HG03439 (cell line): ENCODE results near the gene SLC3A2.
"Not testable (repeated sequence)": the region's sequence is repeated elsewhere in the genome, so short reads cannot be mapped to it uniquely, and the experiment has no call there.

ENCODE experiments used
- ATAC-seq: cut with Tn5 transposase; IDR thresholded peaks from one replicate; pipeline ENCODE4 v1.9.1; 2021; ENCODE audit warnings: mild to moderate bottlenecking, moderate library complexity; ENCODE audit not compliant: unreplicated experiment

SLC3A2 gene

DNA sequence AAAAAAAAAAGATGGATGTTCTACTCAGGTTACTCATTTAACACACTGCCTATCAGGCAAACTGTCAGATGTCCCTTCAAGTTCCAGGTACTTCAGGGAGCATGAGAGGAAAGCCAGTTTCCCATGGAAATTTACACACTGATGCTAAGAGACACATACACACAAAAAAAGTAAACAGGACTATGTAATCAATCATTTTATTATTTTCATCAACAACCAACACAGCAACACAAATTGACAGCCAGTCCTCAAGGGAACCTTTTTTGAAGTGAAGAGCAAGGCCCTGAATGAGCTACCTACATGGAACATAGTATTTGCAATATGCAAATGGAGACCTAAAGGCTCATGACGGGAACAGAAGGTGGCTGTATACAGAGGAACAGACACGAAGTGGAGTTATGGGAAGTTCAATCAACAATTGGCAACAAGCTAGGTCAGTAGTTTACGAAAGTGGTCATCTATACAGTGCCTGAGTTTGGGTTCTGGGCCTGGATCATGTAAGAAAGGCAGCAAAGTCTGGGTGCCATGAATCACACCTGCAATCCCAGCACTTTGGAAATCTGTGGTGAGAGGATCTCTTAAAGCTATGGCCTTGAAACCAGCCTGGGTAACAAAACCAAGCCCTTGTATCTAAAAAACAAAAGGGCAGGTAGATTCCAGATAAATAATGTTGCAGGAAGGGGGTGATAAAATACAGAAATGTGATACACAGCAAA is 28.7 kb upstream of the SLC3A2 start:
- no peak for ATAC-seq

- no peak for ATAC-seq
Observed at GRCh38 chr11:62852523-62853188, 28.0 kb upstream of the SLC3A2 start.

- ATAC-seq, result no peak
Observed at GRCh38 chr11:62853279-62853965, 27.3 kb upstream of the SLC3A2 start.

DNA sequence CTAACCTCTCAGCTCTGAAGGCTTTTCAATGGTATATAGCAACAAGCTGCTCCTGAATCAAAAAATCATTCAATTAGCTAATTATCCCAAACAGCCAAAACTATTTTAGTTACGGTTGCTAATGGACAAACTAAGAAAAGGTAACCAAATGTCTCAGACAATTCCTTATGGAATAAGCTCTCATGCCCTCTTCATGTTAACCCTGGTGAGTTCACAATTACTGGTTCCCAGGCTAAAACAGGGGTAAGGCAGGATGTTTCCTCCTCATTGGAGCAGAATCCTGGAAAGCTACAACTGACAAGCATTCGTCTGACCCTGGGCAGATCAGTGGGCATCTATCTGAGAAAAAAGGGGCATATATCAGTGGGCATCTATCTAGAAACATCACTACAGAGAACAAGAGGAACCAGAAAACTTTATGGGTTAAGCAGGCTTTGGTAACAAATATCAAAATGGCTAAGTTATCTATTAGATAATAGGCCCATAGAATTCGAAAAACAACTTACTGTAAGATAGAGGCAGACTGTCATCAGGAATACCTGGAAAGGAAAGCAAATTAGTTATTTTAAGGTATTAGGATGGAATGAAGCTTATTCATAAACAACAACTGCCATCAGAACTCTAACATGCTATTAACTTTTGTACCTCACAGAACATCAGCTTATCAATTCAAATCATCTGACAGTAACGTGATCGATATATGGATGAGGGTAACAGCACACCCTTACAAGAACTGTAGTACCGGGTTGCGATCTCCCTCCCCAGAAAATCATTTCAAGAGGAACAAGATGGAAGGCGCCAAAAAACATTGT is 26.5 kb upstream of the SLC3A2 start:
- no peak for ATAC-seq

GRCh38 chr11:62854825-62855570 is 25.7 kb upstream of the SLC3A2 start:
- ATAC-seq, result no peak

DNA sequence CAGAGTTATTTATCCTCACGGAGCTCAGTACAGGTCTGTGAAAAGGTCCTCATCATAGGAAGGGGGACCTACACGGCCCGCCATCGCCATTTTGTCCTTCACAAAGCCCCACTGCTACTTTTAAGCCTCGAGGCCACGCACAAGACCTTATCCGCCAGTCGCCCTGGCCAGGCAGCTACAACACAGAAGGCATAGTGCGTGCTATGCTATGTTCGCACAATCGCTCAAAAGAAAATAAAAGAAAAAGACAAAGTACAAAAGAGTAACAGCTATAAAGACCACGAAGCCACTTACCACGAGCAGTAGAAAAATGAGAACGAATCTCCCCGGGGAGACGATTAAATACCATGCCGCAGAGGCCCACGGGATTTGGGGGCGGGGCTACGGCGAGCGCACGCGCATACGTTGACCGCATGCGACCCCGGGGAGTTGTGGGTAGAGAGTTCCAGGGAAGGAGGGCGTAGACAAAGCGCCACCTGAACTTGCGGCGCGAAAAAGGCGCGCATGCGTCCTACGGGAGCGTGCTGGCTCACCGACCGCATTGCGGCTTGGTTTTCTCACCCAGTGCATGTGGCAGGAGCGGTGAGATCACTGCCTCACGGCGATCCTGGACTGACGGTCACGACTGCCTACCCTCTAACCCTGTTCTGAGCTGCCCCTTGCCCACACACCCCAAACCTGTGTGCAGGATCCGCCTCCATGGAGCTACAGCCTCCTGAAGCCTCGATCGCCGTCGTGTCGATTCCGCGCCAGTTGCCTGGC is 24.9 kb upstream of the SLC3A2 start:
- peak; percentile 87 for ATAC-seq

DNA sequence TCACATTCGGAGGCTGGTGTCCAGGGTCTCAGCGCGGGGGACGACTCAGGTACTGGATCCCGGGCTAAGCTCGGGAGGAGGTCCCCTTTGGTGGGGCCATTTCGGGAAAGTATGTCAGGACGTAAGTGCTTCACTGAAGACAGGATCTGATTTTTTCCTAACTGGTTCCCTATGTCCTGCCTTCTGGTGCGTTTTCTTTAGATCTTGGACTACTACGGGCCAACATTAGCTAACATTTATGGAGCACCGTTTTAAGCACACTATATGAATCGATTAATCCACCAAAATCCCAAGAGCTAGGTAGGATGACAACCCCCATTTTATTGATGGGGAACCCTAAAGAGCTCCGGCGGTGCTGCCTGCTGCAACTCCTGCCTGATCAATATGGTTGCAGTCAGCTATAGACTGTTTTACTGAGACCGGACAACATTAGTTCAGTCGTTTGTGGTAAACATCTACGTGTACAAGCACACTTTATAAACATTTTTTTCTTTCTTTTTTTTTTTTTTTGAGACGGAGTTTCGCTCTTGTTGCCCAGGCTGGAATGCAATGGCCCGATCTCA is 24.3 kb upstream of the SLC3A2 start:
- ATAC-seq, result no peak

- ATAC-seq, result no peak
Observed at GRCh38 chr11:62857541-62857982, 23.1 kb upstream of the SLC3A2 start.

- ATAC-seq, result no peak
Observed at GRCh38 chr11:62858201-62858600, 22.5 kb upstream of the SLC3A2 start.

DNA sequence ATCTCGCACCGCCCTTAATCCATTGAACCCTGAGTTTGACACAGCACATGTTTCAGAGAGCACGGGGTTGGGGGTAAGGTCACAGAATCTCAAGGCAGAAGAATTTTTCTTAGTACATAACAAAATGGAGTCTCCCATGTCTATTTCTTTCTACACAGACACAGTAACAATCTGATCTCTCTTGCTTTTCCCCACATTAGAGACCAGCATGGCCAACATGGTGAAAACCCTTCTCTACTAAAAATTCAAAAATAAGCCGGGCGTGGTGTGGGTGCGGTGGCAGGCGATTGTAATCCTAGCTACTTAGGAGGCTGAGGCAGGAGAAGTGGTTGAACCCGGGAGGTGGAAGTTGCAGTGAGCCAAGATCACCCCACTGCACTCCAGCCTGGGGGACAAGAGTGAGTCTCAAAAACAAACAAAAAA is 21.4 kb upstream of the SLC3A2 start:
- ATAC-seq, result not testable (repeated sequence)

GRCh38 chr11:62860835-62861563 is 19.7 kb upstream of the SLC3A2 start:
- no peak for ATAC-seq

DNA sequence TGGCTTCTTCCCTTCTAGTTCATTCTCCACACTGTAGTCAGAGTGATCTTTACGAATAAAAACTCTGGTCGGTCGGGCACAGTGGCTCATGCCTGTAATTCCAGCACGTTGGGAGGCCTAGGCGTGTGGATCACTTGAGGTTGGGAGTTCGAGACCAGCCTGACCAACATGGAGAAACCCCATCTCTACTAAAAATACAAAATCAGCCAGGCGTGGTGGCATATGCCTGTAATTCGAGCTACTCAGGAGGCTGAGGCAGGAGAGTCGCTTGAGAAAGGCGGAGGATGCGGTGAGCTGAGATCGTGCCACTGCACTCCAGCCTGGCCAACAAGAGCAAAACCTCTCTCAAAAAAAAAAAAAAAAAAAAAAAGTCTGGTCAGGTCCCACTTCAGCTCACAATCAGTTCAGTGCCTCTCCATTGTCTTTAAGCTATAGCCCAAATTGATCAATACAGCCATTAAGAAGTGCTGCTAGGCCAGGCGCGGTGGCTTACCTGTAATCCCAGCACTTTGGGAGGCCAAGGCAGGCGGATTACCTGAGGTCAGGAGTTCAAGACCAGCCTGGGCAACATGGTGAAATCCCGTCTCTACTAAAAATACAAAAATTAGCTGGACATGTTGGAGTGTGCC is 19.0 kb upstream of the SLC3A2 start:
- not testable (repeated sequence) for ATAC-seq

- no peak for ATAC-seq
Observed at GRCh38 chr11:62863687-62864335, 16.9 kb upstream of the SLC3A2 start.

GRCh38 chr11:62865635-62866034 is 15.1 kb upstream of the SLC3A2 start:
- no peak for ATAC-seq

DNA sequence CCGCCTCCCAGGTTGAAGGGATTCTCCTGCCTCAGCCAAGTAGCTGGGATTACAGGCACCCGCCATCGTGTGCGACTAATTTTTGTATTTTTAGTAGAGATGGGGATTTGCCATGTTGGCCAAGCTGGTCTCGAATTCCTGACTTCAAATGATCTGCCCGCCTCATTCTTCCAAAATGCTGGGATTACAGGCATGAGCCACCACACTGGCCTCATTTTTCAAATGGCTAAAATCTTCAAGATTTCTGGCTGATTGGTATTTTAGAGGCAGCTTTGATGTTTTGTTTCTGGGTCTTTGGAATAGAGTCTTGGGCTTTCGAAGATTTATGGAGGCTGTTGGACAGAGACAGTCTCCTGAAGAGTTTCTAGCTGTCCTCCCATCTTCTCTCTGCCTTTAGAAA is 5.8 kb upstream of the SLC3A2 start:
- ATAC-seq, result no peak

- no peak for ATAC-seq
Observed at GRCh38 chr11:62875698-62876478, 4.8 kb upstream of the SLC3A2 start.

DNA sequence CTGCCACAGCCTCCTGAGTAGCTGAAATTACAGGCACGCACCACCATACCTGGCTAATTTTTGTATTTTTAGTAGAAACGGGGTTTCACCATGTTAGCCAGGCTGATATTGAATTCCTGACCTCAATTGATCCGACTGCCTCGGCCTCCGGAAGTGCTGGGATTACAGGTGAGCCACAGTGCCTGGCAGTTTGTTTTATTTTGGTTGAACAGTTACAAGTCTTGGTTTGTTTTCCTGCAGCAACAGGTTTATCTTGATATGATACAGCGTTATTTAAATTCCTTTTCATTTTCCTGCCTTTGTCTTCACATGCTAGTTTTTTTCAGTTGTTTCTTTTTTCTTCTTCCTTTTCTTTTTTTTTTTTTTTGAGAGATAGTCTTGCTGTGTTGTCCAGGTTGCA is 4.0 kb upstream of the SLC3A2 start:
- no peak for ATAC-seq
